GM21423 (cell line): Measurements from ENCODE around the gene SLC38A8.
A peak's percentile ranks its signal among the peaks of the same experiment; 100 is the strongest.

Experiments
- ATAC-seq: cut with Tn5 transposase; IDR thresholded peaks from one replicate; pipeline ENCODE4 v1.9.1; 2021; ENCODE audit warnings: mild to moderate bottlenecking, moderate library complexity; ENCODE audit not compliant: unreplicated experiment

Gene SLC38A8

GRCh38 chr16:84033251-84034195 lies 9.1 kb downstream of the SLC38A8 start:
- no peak for ATAC-seq

GRCh38 chr16:84032458-84033178 lies 10.0 kb downstream of the SLC38A8 start:
- ATAC-seq = no peak

GRCh38 chr16:84031556-84031955 lies 11.0 kb downstream of the SLC38A8 start:
- no peak for ATAC-seq

- no peak for ATAC-seq
Measured at GRCh38 chr16:84029297-84030047, 13.1 kb downstream of the SLC38A8 start.

GRCh38 chr16:84027625-84028024 lies 15.0 kb downstream of the SLC38A8 start:
- ATAC-seq = no peak

- no peak for ATAC-seq
Measured at GRCh38 chr16:84026606-84027005, 16.0 kb downstream of the SLC38A8 start.

GRCh38 chr16:84024854-84025253 lies 17.7 kb downstream of the SLC38A8 start:
- no peak for ATAC-seq

- no peak for ATAC-seq
Measured at GRCh38 chr16:84022644-84023043, 20.0 kb downstream of the SLC38A8 start.

GRCh38 chr16:84021488-84021887 lies 21.1 kb downstream of the SLC38A8 start:
- no peak for ATAC-seq

GRCh38 chr16:84020353-84020752 lies 22.2 kb downstream of the SLC38A8 start:
- no peak for ATAC-seq

GRCh38 chr16:84018710-84019109 lies 23.9 kb downstream of the SLC38A8 start:
- ATAC-seq = no peak

GRCh38 chr16:84016477-84016876 lies 26.1 kb downstream of the SLC38A8 start:
- no peak for ATAC-seq

- ATAC-seq = no peak
Measured at GRCh38 chr16:84015399-84015798, 27.2 kb downstream of the SLC38A8 start.

- ATAC-seq = no peak
Measured at GRCh38 chr16:84014570-84015327, 27.8 kb downstream of the SLC38A8 start.

- peak; percentile 86 for ATAC-seq
Measured at GRCh38 chr16:84013787-84014569, 28.6 kb downstream of the SLC38A8 start.

GRCh38 chr16:84009282-84009681 lies 33.3 kb downstream of the SLC38A8 start:
- no peak for ATAC-seq

GRCh38 chr16:84007965-84008364 lies 34.6 kb downstream of the SLC38A8 start:
- no peak for ATAC-seq

GRCh38 chr16:84007520-84007919 lies 35.1 kb downstream of the SLC38A8 start:
- ATAC-seq = no peak

- ATAC-seq = no peak
Measured at GRCh38 chr16:84005391-84005790, 37.2 kb downstream of the SLC38A8 start.

- no peak for ATAC-seq
Measured at GRCh38 chr16:84004442-84004841, 38.2 kb downstream of the SLC38A8 start.
